ENCODE results near the gene TRIM46. TPM values are rescaled to one million over a fixed set of nuclear protein-coding genes. Genes with fewer than 3 reads are reported as not detected.
A peak's percentile ranks its signal among the peaks of the same experiment; 100 is the strongest.

Gene TRIM46
- total RNA-seq (2011; cell fraction: chromatin; rRNA removed; ENCODE audit: low replicate concordance), result 0.95 and 1.8 TPM in 2 replicates
- total RNA-seq (2011; cell fraction: nucleolus; rRNA removed), result 0.67 and 0.92 TPM in 2 replicates
- total RNA-seq (2011; cell fraction: nucleoplasm; rRNA removed), result 0.66 and 1.1 TPM in 2 replicates
- total RNA-seq (2014; rRNA removed) (0.04 and 0.05 TPM in 2 replicates), total RNA-seq (2014; rRNA removed; fragmentation: Illumina TruSeq; extraction: Trizol) (not detected in 2 replicates), total RNA-seq (2015; rRNA removed; fragmentation: Illumina TruSeq; extraction: Trizol) (0.14 TPM in 1 of 2 replicates, not detected in the other), total RNA-seq (2021) (0.22 and 0.60 TPM in 2 replicates), polyA plus RNA-seq (2011; rRNA removed) (0.08 and 0.12 TPM in 2 replicates), polyA plus RNA-seq (2014; fragmentation: Illumina TruSeq; extraction: Trizol) (0.15 and 0.18 TPM in 2 replicates), polyA plus RNA-seq (2014; fragmentation: Nextera tagmentation; extraction: Ambion mirVana) (not detected), polyA plus RNA-seq (2014; rRNA removed) (0.11 and 0.41 TPM in 2 replicates), polyA minus RNA-seq (2011; rRNA and poly(A)+ RNA removed) (0.09 TPM in 1 of 2 replicates, not detected in the other), Bru-seq, nascent RNA (percentile 28 among the genes with signal in this experiment), BruChase-seq, experiment 1, labeled RNA remaining after a 2-hour chase (percentile 15 among the genes with signal in this experiment), BruChase-seq, experiment 2, labeled RNA remaining after a 6-hour chase (percentile 27 among the genes with signal in this experiment)
- polyA plus RNA-seq (2011; cell fraction: cytosol; rRNA removed), result 0.13 and 0.18 TPM in 2 replicates
- 0.59 and 0.64 TPM in 2 replicates for polyA plus RNA-seq (2011; cell fraction: nucleus; rRNA removed)
- 0.16 and 0.29 TPM in 2 replicates for polyA plus RNA-seq (2012)
- polyA minus RNA-seq (2011; cell fraction: cytosol; rRNA and poly(A)+ RNA removed), result not detected in 2 replicates
- polyA minus RNA-seq (2011; cell fraction: nucleus; rRNA and poly(A)+ RNA removed), result 0.13 TPM in 1 of 2 replicates, not detected in the other
- long read RNA-seq, experiment 1, partial matches to known transcripts, result 1 of 1 reads
- long read RNA-seq, experiment 1, other reads (novel, unspliced or antisense), result 0 of 1 reads
- long read RNA-seq, experiment 2, result 0 reads
- long read RNA-seq, experiment 3, result 0 reads

GRCh38 chr1:155173478-155174323 lies at the start of gene TRIM46:
Gene TRIM46 (plus strand): TSS chr1:155173849. CDS start chr1:155173967, 118 bp downstream.
- H3K27me3 ChIP-seq (ENCODE audit: control insufficient read depth in 2 of 2, insufficient read depth in 2 of 2, low read length in 2 of 2), result no peaks in the 10 kb centered on the region
- no TSS peak for BruUV-seq (replicated peaks)
- 30% methylated on average over 33 of the region's 38 CpGs for WGBS (ENCODE audit: insufficient coverage, low coverage, missing lambda C conversion rate)
- in situ Hi-C loops (cut with MboI) (no loop called here), intact Hi-C loops (cut with micrococcal nuclease) (no loop called here)
- peak within 1 kb of the TSS; percentile 94 for H2AFZ ChIP-seq (ENCODE audit: low read depth, low read length)
- H3K79me2 ChIP-seq (ENCODE audit: control insufficient read depth, insufficient read depth, low read length), result peaks cover 15% of the 10 kb centered on the region
- ATAC-seq (no peak), FAIRE-seq (no peak), DNase-seq (ENCODE audit: extremely low read depth in 1 of 4, low spot score in 3 of 4) (peak; percentile 33 to 71 (median 66))
- peak within 1 kb of the TSS; percentile 97 for H3K4me2 ChIP-seq (ENCODE audit: insufficient read depth, low read length)
- no peaks in the 10 kb centered on the region for H3K9me3 ChIP-seq (replicated peaks; ENCODE audit: control insufficient read depth, insufficient read depth, low read depth, low read length)
- H3K4me3 ChIP-seq, result peak within 1 kb of the TSS; percentile 83
- H3K36me3 ChIP-seq (ENCODE audit: control insufficient read depth, insufficient read depth, low read length), result peaks cover 35% of the 10 kb centered on the region
- ChIA-PET CTCF (ENCODE audit: low intra/inter-chr PET ratio) (interaction anchor here (0.6 to 1.5 kb wide), 4 partner anchors 20 to 418 kb away, joined by 3 to 4 read pairs (median 3); no protein-coding TSS in a partner anchor), POLR2A (interaction anchor here (0.6 to 2.6 kb wide), 8 partner anchors 20 to 116 kb away, joined by 3 to 12 read pairs (median 4); no protein-coding TSS in a partner anchor)
- H4K20me1 ChIP-seq (replicated peaks; ENCODE audit: control insufficient read depth, insufficient read depth, low read length), result no peaks in the 10 kb centered on the region
- peak within 1 kb of the TSS; percentile 89 for H3K27ac ChIP-seq (ENCODE audit: extremely low read depth, low read depth, low read length)
- H3K9me1 ChIP-seq (ENCODE audit: control insufficient read depth, insufficient read depth, low read length), result no peaks in the 10 kb centered on the region
- H3K9ac ChIP-seq (ENCODE audit: insufficient read depth in 1 of 2, low read depth in 2 of 2, low read length in 2 of 2), result peak within 1 kb of the TSS; percentile 89 to 93
- H3K4me1 ChIP-seq (replicated peaks in 1 of 2; ENCODE audit: control insufficient read depth in 2 of 2, insufficient read depth in 2 of 2, low read length in 2 of 2), result peaks cover 16 to 51% of the 10 kb centered on the region in 2 experiments; a peak in 4 of 5 replicates
- TF ChIP-seq L3MBTL2 (IDR thresholded peaks at IDR 0.05) (peak; percentile 40), MXD1 (CRISPR knock-in tag; IDR thresholded peaks at IDR 0.05; ENCODE audit: borderline replicate concordance, poor library complexity, severe bottlenecking) (no peak), TRIM24 (IDR thresholded peaks at IDR 0.05) (no peak), LARP7 (IDR thresholded peaks at IDR 0.05) (0 out of 2 replicates have a peak, but pooled peaks have one; percentile 45), FOXJ2 (tag; IDR thresholded peaks at IDR 0.05) (0 out of 2 replicates have a peak, but pooled peaks have one; percentile 25), SRSF3 (IDR thresholded peaks at IDR 0.05; ENCODE audit: insufficient read depth, low read length) (no peak), ZNF589 (CRISPR knock-in tag; IDR thresholded peaks at IDR 0.05; ENCODE audit: low read depth) (no peak), CTCF (IDR thresholded peaks at IDR 0.05 in 2 of 3, conservative IDR thresholded peaks at IDR 0.05 in 1 of 3; ENCODE audit: insufficient read depth in 2 of 3, low read depth in 1 of 3, low read length in 3 of 3) (peak in 1 of 3 experiments; percentile 7; a peak in 1 of 6 replicates), TBL1XR1 (IDR thresholded peaks at IDR 0.05; ENCODE audit: low read length in 2 of 2) (peak in 1 of 2 experiments; percentile 10; a peak in 1 of 4 replicates), NFYB (IDR thresholded peaks at IDR 0.05; ENCODE audit: extremely low read depth, insufficient read length) (no peak), ZNF124 (CRISPR knock-in tag; IDR thresholded peaks at IDR 0.05) (0 out of 2 replicates have a peak, but pooled peaks have one; percentile 51)
